Measurements from ENCODE around the gene CYBA.

Gene CYBA

GRCh38 chr16:88649924-88650748 is 717 bp downstream of the CYBA start:
- TF ChIP-seq, protein P1, sequence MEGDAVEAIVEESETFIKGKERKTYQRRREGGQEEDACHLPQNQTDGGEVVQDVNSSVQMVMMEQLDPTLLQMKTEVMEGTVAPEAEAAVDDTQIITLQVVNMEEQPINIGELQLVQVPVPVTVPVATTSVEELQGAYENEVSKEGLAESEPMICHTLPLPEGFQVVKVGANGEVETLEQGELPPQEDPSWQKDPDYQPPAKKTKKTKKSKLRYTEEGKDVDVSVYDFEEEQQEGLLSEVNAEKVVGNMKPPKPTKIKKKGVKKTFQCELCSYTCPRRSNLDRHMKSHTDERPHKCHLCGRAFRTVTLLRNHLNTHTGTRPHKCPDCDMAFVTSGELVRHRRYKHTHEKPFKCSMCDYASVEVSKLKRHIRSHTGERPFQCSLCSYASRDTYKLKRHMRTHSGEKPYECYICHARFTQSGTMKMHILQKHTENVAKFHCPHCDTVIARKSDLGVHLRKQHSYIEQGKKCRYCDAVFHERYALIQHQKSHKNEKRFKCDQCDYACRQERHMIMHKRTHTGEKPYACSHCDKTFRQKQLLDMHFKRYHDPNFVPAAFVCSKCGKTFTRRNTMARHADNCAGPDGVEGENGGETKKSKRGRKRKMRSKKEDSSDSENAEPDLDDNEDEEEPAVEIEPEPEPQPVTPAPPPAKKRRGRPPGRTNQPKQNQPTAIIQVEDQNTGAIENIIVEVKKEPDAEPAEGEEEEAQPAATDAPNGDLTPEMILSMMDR (IDR thresholded peaks at IDR 0.05) = no peak
- H3K9me3 ChIP-seq = no peaks in the 10 kb centered on the region
- H3K4me1 ChIP-seq = peaks cover 0 to 22% (median 13%) of the 10 kb centered on the region in 4 donors
- peak overlapping the region; percentile 53 to 65 for H3K4me3 ChIP-seq
- peaks cover 15 to 37% (median 22%) of the 10 kb centered on the region in 3 donors for H3K36me3 ChIP-seq
- H3K27me3 ChIP-seq = peaks cover 0 to 13% of the 10 kb centered on the region in 2 donors
- DNase-seq = peak in 1 of 2 donors; percentile 71
- intact Hi-C loops (cut with DNase I; ENCODE audit: low total_unique reads) = no loop called here
- H3K27ac ChIP-seq = peak overlapping the region; percentile 31 to 64

DNA sequence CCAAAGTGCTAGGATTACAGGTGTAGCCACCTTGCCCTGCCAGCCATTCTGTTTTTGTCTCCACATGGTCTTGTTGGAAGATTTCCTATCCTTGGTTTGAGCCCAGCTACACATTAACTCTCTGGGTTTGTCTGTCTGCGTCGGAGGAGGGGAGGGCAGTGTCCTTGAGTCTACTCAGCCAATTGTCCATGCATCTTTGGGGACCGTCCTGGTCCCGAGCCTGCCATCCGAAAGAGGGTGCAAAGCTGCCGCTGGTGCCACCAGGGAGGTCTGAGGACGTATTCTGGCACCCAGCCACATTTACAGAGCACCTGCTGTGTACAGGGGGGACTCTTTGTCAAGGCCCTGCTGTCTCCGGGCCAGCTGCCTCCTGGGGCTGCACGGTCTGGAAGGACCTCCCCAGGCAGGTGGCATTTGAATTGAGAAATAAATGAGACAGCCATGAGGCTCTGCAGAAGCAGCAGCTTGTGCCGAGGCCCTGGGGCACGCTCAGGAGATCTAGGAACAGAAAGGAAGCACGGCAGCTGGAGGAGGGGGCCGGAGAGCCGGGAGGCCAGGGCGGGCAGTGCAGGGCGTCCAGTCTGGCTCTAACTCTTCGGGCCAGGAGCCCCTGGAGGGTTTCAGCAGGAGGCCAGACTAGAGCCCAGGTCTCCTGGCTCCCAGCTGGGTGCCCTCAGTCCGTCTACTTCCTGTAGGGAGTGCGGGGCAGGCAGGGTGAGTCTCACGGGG is 1.5 kb downstream of the CYBA start:
- peaks cover 7 to 29% (median 14%) of the 10 kb centered on the region in 3 donors for H3K36me3 ChIP-seq

DNA sequence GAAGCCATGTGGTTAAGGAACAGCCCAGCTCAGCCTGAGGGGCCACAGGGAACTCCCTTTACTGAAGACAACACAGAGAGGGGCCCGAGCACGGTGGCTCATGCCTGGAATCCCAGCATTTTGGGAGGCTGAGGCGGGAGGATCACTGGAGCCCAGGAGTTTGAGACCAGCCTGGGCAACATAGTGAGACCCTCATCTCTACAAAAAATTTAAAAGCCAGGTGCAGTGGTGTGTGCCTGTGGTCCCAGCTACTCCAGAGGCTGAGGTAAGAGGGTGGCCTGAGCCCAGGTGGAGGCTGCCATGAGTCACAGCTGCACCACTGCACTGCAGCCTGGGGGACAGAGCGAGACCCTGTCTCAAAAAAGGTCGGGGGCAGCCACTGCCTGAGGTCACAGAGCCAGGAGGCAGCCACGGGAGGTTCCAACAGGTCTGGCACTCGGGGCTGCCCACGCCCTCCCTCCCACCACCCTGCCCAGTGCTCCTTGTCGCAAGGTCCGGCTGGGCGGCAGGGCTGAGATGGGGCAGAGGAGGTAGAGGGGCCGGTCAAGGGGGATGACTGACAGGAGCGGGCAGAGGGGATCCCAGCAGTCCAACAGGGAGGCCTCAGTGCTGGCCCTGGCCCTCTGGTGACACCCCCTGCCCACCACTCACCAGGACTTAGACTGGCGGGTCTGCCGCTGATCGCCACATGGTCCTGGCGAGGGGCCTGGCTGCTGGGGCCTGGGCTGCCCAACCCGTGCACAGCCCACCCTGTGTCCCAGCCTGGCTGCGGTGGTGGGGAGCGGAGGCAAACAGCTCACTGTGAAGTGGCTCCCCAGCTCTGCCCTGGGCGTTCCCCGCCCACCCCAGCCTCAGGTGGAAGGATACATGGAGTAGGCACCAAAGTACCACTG is 3.4 kb downstream of the CYBA start:
- H3K27ac ChIP-seq = no peak overlapping the region
- peaks cover 0 to 12% of the 10 kb centered on the region in 2 donors for H3K27me3 ChIP-seq
- peaks cover 0 to 21% (median 0%) of the 10 kb centered on the region in 3 donors for H3K36me3 ChIP-seq
- no peak for DNase-seq
- peaks cover 0 to 22% (median 13%) of the 10 kb centered on the region in 4 donors for H3K4me1 ChIP-seq
- intact Hi-C loops (cut with DNase I; ENCODE audit: low total_unique reads) = no loop called here
- no peak overlapping the region for H3K4me3 ChIP-seq
- H3K9me3 ChIP-seq = no peaks in the 10 kb centered on the region
- TF ChIP-seq, protein P1 (IDR thresholded peaks at IDR 0.05) = no peak

More for the DNA sequence above, 1.5 kb downstream of the CYBA start:
- H3K27ac ChIP-seq = no peak overlapping the region
- peaks cover 0 to 13% of the 10 kb centered on the region in 2 donors for H3K27me3 ChIP-seq
- H3K4me3 ChIP-seq = peak overlapping the region; percentile 53 to 65
- peaks cover 0 to 22% (median 13%) of the 10 kb centered on the region in 4 donors for H3K4me1 ChIP-seq
- H3K9me3 ChIP-seq = no peaks in the 10 kb centered on the region
- no peak for DNase-seq
- TF ChIP-seq, protein P1 (IDR thresholded peaks at IDR 0.05) = no peak
- intact Hi-C loops (cut with DNase I; ENCODE audit: low total_unique reads) = no loop called here

DNA sequence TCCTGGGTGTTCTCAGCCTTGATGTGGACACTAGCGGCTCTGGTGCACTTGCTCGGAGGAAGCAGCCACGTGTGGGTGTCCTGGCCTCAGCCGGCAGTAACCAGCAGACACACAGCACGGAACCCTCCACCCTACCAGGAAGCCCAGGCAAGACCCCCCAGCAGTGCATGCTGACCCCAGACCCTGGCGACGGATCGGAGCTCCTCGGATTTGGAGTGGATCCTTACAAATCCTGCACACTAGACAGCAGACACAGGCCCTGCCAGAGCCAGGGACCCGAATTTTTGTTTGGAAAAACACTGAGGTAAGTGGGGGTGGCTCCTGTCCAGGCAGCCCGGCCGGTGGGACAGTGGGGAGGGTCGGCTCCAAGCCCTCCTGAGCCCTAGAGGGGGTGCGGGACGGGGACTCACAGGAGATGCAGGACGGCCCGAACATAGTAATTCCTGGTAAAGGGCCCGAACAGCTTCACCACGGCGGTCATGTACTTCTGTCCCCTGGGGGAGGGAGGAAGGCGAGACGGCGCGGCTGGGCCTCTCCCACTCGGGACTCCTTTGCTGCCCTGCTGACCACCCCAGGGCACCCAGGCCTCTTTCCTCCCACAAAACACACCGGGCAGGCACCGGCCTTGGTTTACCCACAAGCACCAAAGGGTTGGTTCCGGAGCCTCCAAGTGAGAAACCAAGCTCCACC is 4.4 kb downstream of the CYBA start:
- TF ChIP-seq, protein P1 (IDR thresholded peaks at IDR 0.05) = no peak
- no peak for DNase-seq
- Histone ChIP-seq H3K9me3 (no peaks in the 10 kb centered on the region), H3K4me3 (no peak overlapping the region), H3K4me1 (peaks cover 0 to 19% (median 12%) of the 10 kb centered on the region in 4 donors), H3K27me3 (peaks cover 0 to 6% of the 10 kb centered on the region in 2 donors), H3K27ac (no peak overlapping the region), H3K36me3 (peaks cover 0 to 12% (median 0%) of the 10 kb centered on the region in 3 donors)
- intact Hi-C loops (cut with DNase I; ENCODE audit: low total_unique reads) = no loop called here
